Esophagus (tissue), 2 donors: ENCODE data around the gene POU4F3. TPM values are rescaled to one million over a fixed set of nuclear protein-coding genes. Genes with fewer than 3 reads are reported as not detected.

ENCODE experiments used
- H3K27ac ChIP-seq, 2 donors: one replicate each; pipeline ENCODE4 v1.5.1; 2013; ENCODE audit warnings: low read depth in 2 of 2, mild to moderate bottlenecking in 2 of 2, inconsistent platforms in 1 of 2, low read length in 1 of 2, moderate library complexity in 1 of 2
- H3K27me3 ChIP-seq, 2 donors: one replicate each; pipeline ENCODE4 v1.6.1; 2013; ENCODE audit warnings: low read length in 2 of 2, control low read depth in 1 of 2, mild to moderate bottlenecking in 1 of 2; ENCODE audit not compliant: insufficient read depth in 2 of 2, control insufficient read depth in 1 of 2
- H3K36me3 ChIP-seq, 2 donors: one replicate each; pipeline ENCODE4 v1.6.1; 2013; ENCODE audit warnings: low read length in 1 of 2; ENCODE audit not compliant: control insufficient read depth in 2 of 2, insufficient read depth in 2 of 2
- H3K4me1 ChIP-seq, 2 donors: one replicate each; pipeline ENCODE4 v1.6.1; 2013; ENCODE audit warnings: low read length in 1 of 2; ENCODE audit not compliant: control insufficient read depth in 2 of 2, insufficient read depth in 2 of 2
- H3K4me3 ChIP-seq, 2 donors: one replicate each; pipeline ENCODE4 v1.5.1; 2013; ENCODE audit warnings: low read length in 2 of 2, mild to moderate bottlenecking in 2 of 2, low read depth in 1 of 2, moderate library complexity in 1 of 2
- H3K9me3 ChIP-seq, 2 donors: one replicate each; pipeline ENCODE4 v1.6.1; 2013; ENCODE audit warnings: mild to moderate bottlenecking in 2 of 2, low read depth in 1 of 2, low read length in 1 of 2, moderate library complexity in 1 of 2; ENCODE audit not compliant: control insufficient read depth in 2 of 2, insufficient read depth in 1 of 2
- WGBS, 2 donors: extraction: QIAGEN DNeasy Blood & Tissue Kit; methylation state at CpG; one replicate each; pipeline ENCODE4 v1.1.7; 2013; 5-methylcytosine and 5-hydroxymethylcytosine counted together
- polyA plus RNA-seq, 2 donors: library from polyadenylated mRNA; stranded (reverse); fragments of 200-250 nt; gene quantifications; one replicate each; pipeline ENCODE4 v1.2.3, GENCODE V29; 2013
- donor health status: healthy with polysubstance abuse.
- donor health status: Bipolar disorder and iron deficiency.

Gene POU4F3
- polyA plus RNA-seq, 2 donors = 0.08 TPM; not detected in 1

DNA sequence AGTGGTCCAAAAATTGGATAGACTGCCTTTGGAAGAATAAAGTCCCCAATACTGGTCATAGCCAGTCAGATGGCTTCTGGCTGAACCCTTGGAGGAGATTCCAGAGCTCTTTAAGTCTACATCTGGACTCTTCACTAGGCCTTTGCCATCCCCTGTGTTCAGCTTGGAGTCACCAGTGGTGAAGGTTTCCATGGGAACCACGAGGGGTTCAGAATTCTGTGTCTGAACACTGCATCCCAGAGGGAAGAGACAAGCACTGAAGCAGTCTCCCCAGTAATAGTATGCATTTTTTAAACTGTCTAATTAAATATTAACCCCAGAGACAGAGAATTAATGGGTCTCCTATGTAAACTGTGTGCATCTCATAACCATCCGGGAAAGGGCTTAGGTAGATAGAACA, 38.2 kb downstream of the POU4F3 start:
- Histone ChIP-seq H3K27me3 (peaks cover 0 to 5% of the 10 kb centered on the region in 2 donors), H3K4me3 (no peak overlapping the region), H3K9me3 (no peaks in the 10 kb centered on the region), H3K36me3 (no peaks in the 10 kb centered on the region), H3K4me1 (no peaks in the 10 kb centered on the region), H3K27ac (no peak overlapping the region)
- WGBS, 2 donors = 67 to 73% methylated on average over 2 of the region's 2 CpGs

DNA sequence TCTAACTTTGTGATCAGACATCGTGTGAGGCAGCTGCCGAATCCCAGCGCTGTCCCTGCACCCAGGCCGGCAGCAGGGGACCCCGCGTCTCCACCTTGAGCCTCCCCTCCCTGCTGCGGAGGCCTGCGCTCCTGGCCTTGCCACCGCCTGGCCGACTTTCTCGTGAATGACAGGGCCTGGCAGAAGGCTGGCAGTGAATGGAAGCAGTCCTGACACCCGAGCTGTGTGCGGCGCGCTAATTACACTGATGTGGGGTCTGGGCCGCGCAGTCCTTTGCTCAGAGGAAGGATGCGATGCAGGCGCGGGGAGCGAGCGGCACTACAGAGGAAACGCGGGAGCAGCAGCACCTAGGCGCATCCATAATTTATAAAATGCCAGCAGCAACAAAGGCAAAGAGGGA, 40.3 kb downstream of the POU4F3 start:
- H3K36me3 ChIP-seq = no peaks in the 10 kb centered on the region
- H3K27me3 ChIP-seq = peaks cover 0 to 5% of the 10 kb centered on the region in 2 donors
- H3K9me3 ChIP-seq = peaks cover 0 to 2% of the 10 kb centered on the region in 2 donors
- H3K27ac ChIP-seq = no peak overlapping the region
- H3K4me1 ChIP-seq = no peaks in the 10 kb centered on the region
- 31 to 38% methylated on average over 25 of the region's 25 CpGs for WGBS, 2 donors
- no peak overlapping the region for H3K4me3 ChIP-seq

DNA sequence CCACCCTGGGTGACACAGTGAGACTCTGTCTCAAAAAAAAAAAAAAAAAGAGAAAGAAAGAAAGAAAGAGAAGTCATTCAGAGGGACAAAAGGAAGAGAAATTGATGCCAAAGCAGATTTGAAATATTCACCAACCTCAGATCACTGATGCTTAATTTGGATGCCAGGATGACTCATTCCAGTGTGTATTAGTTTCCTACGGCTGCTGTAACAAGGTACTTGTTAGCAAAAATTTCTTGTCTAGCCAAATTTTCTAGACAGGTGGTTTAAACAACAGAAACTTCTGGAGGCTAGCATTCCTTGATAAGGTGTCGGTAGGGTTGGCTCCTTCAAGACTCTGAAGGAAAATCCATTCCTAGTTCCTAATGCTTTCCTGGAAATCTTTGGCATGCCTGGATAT, 42.1 kb downstream of the POU4F3 start:
- Histone ChIP-seq H3K36me3 (no peaks in the 10 kb centered on the region), H3K27ac (no peak overlapping the region), H3K4me3 (no peak overlapping the region), H3K4me1 (no peaks in the 10 kb centered on the region), H3K9me3 (peaks cover 0 to 2% of the 10 kb centered on the region in 2 donors), H3K27me3 (peaks cover 0 to 5% of the 10 kb centered on the region in 2 donors)
- WGBS, 2 donors = 86 to 89% methylated on average over 2 of the region's 2 CpGs

DNA sequence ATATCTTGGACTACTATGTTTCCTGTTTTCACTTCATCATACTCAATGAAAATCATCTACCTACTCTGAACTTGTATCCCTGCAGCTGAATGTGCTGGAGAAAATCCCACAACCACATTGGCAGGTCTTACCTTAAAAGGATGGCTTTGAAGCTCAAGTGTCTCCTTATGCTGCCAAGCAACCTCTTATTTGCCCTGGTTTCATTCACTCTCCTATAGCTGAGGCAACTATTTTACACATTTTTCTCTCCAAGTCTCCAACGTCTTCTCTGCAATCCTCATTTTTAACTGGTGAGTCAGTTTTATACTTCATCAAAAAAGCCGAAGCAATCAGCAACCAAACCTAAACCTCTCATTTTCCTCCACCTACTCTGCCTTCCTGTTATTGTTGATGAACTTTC, 49.7 kb downstream of the POU4F3 start:
- H3K4me1 ChIP-seq = no peaks in the 10 kb centered on the region
- H3K36me3 ChIP-seq = no peaks in the 10 kb centered on the region
- 45 to 60% methylated on average over 2 of the region's 2 CpGs for WGBS, 2 donors
- H3K4me3 ChIP-seq = no peak overlapping the region
- H3K27ac ChIP-seq = no peak overlapping the region
- no peaks in the 10 kb centered on the region for H3K9me3 ChIP-seq
- H3K27me3 ChIP-seq = no peaks in the 10 kb centered on the region

DNA sequence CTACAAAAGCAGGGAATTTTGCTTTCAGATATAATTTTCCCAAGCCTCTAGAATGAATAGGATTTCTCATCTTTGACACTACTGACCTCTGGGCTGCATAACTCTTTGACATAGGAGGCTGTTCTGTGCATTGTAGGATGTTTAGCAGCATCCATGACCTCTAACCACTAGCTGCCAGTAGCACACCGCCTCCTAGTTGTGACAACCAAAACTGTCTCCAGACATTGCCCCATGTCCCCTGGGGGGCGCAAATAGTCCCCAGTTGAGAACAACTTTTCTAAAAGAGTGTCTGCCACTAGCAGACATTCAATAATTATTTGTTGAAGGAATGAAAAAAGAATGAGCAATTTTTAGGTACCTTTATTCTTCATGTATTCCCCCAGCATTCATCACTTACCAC, 51.8 kb downstream of the POU4F3 start:
- Histone ChIP-seq H3K4me3 (no peak overlapping the region), H3K9me3 (no peaks in the 10 kb centered on the region), H3K36me3 (no peaks in the 10 kb centered on the region), H3K27me3 (no peaks in the 10 kb centered on the region), H3K27ac (no peak overlapping the region), H3K4me1 (no peaks in the 10 kb centered on the region)
- 26 to 46% methylated on average over 2 of the region's 2 CpGs for WGBS, 2 donors

Other genes starting within 250 kb of the POU4F3 start
- under 1 TPM in 1 of 2 donors, not detected in 1; 0.22 TPM for gene PLAC8L1, start 233.3 kb upstream of the POU4F3 start, polyA plus RNA-seq
- gene LARS1, start 156.2 kb upstream of the POU4F3 start, polyA plus RNA-seq = 10 to 100 TPM; 22.7 to 32.3 TPM
- 1 to 10 TPM; 4.3 to 5.1 TPM for gene RBM27, start 135.2 kb upstream of the POU4F3 start, polyA plus RNA-seq
- 10 to 100 TPM; 24.8 to 40.4 TPM for gene TCERG1, start 108.5 kb downstream of the POU4F3 start, polyA plus RNA-seq
- gene GPR151, start 177.4 kb downstream of the POU4F3 start, polyA plus RNA-seq = not detected